GM23338 (cell line): Measurements from ENCODE around the gene TNRC18. TPM values are rescaled to one million over a fixed set of nuclear protein-coding genes. Genes with fewer than 3 reads are reported as not detected.

Experiments used
- CREB1 ChIP-seq: fragments of 250-450 bp; sonication (Bioruptor Pico); IDR thresholded peaks from 2 replicates; pipeline ENCODE4 v1.5.0; 2020; ENCODE audit warnings: low read depth, mild to moderate bottlenecking, moderate library complexity
- EZH2 ChIP-seq: fragments of 200-600 bp; sonication (generic); IDR thresholded peaks from one replicate; pipeline ENCODE4 v1.8.0; 2017; ENCODE audit warnings: antibody characterized with exemption, mild to moderate bottlenecking, low read depth; ENCODE audit not compliant: unreplicated experiment
- EZH2phosphoT487 ChIP-seq: fragments of 200-600 bp; sonication (generic); IDR thresholded peaks from one replicate; pipeline ENCODE4 v1.8.1; 2018; ENCODE audit warnings: antibody characterized with exemption; ENCODE audit not compliant: unreplicated experiment
- JUNB ChIP-seq: IDR thresholded peaks from one replicate; pipeline ENCODE4 v1.6.1; 2016; ENCODE audit warnings: antibody characterized with exemption; ENCODE audit not compliant: unreplicated experiment
- NANOG ChIP-seq: IDR thresholded peaks from 2 replicates; pipeline ENCODE4 v1.6.1; 2016; ENCODE audit warnings: antibody characterized with exemption, borderline replicate concordance
- STAT1 ChIP-seq: IDR thresholded peaks from one replicate; pipeline ENCODE4 v1.6.1; 2016; ENCODE audit warnings: antibody characterized with exemption; ENCODE audit not compliant: unreplicated experiment
- polyA plus RNA-seq: library from polyadenylated mRNA; unstranded; fragments of >200 nt; fragmentation: Nextera tagmentation; extraction: Ambion mirVana; gene quantifications from 2 replicates; pipeline ENCODE4 v1.2.1, GENCODE V29; 2016
- total RNA-seq: library from RNA; depleted of rRNA; stranded (reverse); fragments of >200 nt; shearing (Covaris generic); gene quantifications from 2 replicates; pipeline ENCODE4 v1.2.3, GENCODE V29; 2014
- TF ChIP-seq, protein P1 (sequence below): fragments of 250-450 bp; sonication (Bioruptor Pico); IDR thresholded peaks from 2 replicates; pipeline ENCODE4 v1.5.0; 2020; ENCODE audit warnings: mild to moderate bottlenecking, moderate library complexity
- TF ChIP-seq, protein P2 (sequence below), 2 experiments: fragments of 200-600 bp in 1 of 2; sonication (generic) in 1 of 2; conservative IDR thresholded peaks; 2 replicates each; pipeline versions ENCODE4 v1.5.1 to v1.6.1; 2016 to 2017; ENCODE audit warnings: antibody characterized with exemption in 2 of 2, low read depth in 2 of 2, mild to moderate bottlenecking in 2 of 2, moderate library complexity in 1 of 2

The TNRC18 gene
- total and polyA plus RNA-seq, 2 experiments from 2014 or later: 2.1 to 17.5 TPM

- TF ChIP-seq, protein P1, sequence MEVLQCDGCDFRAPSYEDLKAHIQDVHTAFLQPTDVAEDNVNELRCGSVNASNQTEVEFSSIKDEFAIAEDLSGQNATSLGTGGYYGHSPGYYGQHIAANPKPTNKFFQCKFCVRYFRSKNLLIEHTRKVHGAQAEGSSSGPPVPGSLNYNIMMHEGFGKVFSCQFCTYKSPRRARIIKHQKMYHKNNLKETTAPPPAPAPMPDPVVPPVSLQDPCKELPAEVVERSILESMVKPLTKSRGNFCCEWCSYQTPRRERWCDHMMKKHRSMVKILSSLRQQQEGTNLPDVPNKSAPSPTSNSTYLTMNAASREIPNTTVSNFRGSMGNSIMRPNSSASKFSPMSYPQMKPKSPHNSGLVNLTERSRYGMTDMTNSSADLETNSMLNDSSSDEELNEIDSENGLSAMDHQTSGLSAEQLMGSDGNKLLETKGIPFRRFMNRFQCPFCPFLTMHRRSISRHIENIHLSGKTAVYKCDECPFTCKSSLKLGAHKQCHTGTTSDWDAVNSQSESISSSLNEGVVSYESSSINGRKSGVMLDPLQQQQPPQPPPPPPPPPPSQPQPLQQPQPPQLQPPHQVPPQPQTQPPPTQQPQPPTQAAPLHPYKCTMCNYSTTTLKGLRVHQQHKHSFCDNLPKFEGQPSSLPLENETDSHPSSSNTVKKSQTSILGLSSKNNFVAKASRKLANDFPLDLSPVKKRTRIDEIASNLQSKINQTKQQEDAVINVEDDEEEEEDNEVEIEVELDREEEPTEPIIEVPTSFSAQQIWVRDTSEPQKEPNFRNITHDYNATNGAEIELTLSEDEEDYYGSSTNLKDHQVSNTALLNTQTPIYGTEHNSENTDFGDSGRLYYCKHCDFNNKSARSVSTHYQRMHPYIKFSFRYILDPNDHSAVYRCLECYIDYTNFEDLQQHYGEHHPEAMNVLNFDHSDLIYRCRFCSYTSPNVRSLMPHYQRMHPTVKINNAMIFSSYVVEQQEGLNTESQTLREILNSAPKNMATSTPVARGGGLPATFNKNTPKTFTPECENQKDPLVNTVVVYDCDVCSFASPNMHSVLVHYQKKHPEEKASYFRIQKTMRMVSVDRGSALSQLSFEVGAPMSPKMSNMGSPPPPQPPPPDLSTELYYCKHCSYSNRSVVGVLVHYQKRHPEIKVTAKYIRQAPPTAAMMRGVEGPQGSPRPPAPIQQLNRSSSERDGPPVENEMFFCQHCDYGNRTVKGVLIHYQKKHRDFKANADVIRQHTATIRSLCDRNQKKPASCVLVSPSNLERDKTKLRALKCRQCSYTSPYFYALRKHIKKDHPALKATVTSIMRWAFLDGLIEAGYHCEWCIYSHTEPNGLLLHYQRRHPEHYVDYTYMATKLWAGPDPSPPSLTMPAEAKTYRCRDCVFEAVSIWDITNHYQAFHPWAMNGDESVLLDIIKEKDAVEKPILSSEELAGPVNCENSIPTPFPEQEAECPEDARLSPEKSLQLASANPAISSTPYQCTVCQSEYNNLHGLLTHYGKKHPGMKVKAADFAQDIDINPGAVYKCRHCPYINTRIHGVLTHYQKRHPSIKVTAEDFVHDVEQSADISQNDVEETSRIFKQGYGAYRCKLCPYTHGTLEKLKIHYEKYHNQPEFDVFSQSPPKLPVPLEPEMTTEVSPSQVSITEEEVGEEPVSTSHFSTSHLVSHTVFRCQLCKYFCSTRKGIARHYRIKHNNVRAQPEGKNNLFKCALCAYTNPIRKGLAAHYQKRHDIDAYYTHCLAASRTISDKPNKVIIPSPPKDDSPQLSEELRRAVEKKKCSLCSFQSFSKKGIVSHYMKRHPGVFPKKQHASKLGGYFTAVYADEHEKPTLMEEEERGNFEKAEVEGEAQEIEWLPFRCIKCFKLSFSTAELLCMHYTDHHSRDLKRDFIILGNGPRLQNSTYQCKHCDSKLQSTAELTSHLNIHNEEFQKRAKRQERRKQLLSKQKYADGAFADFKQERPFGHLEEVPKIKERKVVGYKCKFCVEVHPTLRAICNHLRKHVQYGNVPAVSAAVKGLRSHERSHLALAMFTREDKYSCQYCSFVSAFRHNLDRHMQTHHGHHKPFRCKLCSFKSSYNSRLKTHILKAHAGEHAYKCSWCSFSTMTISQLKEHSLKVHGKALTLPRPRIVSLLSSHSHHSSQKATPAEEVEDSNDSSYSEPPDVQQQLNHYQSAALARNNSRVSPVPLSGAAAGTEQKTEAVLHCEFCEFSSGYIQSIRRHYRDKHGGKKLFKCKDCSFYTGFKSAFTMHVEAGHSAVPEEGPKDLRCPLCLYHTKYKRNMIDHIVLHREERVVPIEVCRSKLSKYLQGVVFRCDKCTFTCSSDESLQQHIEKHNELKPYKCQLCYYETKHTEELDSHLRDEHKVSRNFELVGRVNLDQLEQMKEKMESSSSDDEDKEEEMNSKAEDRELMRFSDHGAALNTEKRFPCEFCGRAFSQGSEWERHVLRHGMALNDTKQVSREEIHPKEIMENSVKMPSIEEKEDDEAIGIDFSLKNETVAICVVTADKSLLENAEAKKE (CRISPR knock-in tag): no peak
- TF ChIP-seq EZH2: no peak
- TF ChIP-seq, protein P2, sequence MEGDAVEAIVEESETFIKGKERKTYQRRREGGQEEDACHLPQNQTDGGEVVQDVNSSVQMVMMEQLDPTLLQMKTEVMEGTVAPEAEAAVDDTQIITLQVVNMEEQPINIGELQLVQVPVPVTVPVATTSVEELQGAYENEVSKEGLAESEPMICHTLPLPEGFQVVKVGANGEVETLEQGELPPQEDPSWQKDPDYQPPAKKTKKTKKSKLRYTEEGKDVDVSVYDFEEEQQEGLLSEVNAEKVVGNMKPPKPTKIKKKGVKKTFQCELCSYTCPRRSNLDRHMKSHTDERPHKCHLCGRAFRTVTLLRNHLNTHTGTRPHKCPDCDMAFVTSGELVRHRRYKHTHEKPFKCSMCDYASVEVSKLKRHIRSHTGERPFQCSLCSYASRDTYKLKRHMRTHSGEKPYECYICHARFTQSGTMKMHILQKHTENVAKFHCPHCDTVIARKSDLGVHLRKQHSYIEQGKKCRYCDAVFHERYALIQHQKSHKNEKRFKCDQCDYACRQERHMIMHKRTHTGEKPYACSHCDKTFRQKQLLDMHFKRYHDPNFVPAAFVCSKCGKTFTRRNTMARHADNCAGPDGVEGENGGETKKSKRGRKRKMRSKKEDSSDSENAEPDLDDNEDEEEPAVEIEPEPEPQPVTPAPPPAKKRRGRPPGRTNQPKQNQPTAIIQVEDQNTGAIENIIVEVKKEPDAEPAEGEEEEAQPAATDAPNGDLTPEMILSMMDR (conservative IDR thresholded peaks at IDR 0.05; ENCODE audit: low read depth in 2 of 2): no peak
- no peak for TF ChIP-seq NANOG
- TF ChIP-seq CREB1 (CRISPR knock-in tag): no peak
- no peak for TF ChIP-seq STAT1
- no peak for TF ChIP-seq JUNB
- TF ChIP-seq EZH2phosphoT487: no peak
These were observed 119.8 kb downstream of the TNRC18 start (continued) for GRCh38 chr7:5303591-5304505.
